CD4-positive, alpha-beta memory T cell (primary cell): ENCODE results near the gene ZBTB37. TPM values are rescaled to one million over a fixed set of nuclear protein-coding genes. Genes with fewer than 3 reads are reported as not detected.
"Not testable (repeated sequence)": the region's sequence is repeated elsewhere in the genome, so short reads cannot be mapped to it uniquely, and the experiment has no call there.

ENCODE experiments used
- CTCF ChIA-PET: fragments of 350-600 bp; sonication (Branson Sonifier 250); formaldehyde crosslinking; loops from one replicate; lab custom pipeline; 2021; ENCODE audit warnings: inconsistent platforms; ENCODE audit not compliant: partially characterized antibody; lab: Charles Lee
- POLR2A ChIA-PET: fragments of 350-600 bp; sonication (Branson Sonifier 250); formaldehyde crosslinking; loops from one replicate; lab custom pipeline; 2021; ENCODE audit not compliant: partially characterized antibody; lab: Charles Lee
- DNase-seq, 5 donors: peaks; one replicate each; pipeline versions ENCODE4 v3.0.0 to v3.0.0-alpha.2; 2020 to 2022; ENCODE audit warnings: mixed read lengths in 1 of 5
- H3K27ac ChIP-seq: one replicate; pipeline ENCODE4 v1.7.0; 2013; ENCODE audit warnings: low read depth, low read length
- H3K27me3 ChIP-seq: 2 replicates; pipeline ENCODE4 v1.7.0; 2013; ENCODE audit warnings: mild to moderate bottlenecking, low read length, moderate library complexity; ENCODE audit not compliant: insufficient read depth
- H3K36me3 ChIP-seq: 2 replicates; pipeline ENCODE4 v1.7.0; 2013; ENCODE audit warnings: mild to moderate bottlenecking, low read length, moderate library complexity; ENCODE audit not compliant: insufficient read depth
- H3K4me1 ChIP-seq: 2 replicates; pipeline ENCODE4 v1.7.0; 2013; ENCODE audit warnings: mild to moderate bottlenecking, low read length, moderate library complexity; ENCODE audit not compliant: insufficient read depth
- H3K4me3 ChIP-seq, 2 donors: one replicate each; pipeline ENCODE4 v1.7.0; 2013; ENCODE audit warnings: low read length in 2 of 2, mild to moderate bottlenecking in 1 of 2
- H3K9me3 ChIP-seq, 2 donors: one replicate each; pipeline ENCODE4 v1.7.0; 2013; ENCODE audit warnings: low read length in 2 of 2, control low read depth in 1 of 2; ENCODE audit not compliant: control insufficient read depth in 1 of 2
- H3K27ac Mint-ChIP-seq, 7 donors: one replicate each; pipeline ENCODE4 v1.8.0; 2020 to 2021; ENCODE audit warnings: mixed read lengths in 7 of 7, mild to moderate bottlenecking in 6 of 7, inconsistent platforms in 3 of 7, moderate library complexity in 3 of 7
- H3K27me3 Mint-ChIP-seq, 2 donors: one replicate each; pipeline ENCODE4 v1.8.0; 2020 to 2021; ENCODE audit warnings: mixed read lengths in 2 of 2
- H3K36me3 Mint-ChIP-seq, 2 donors: one replicate each; pipeline ENCODE4 v1.8.0; 2020 to 2021; ENCODE audit warnings: mixed read lengths in 2 of 2, inconsistent platforms in 1 of 2, mild to moderate bottlenecking in 1 of 2
- H3K4me1 Mint-ChIP-seq, 4 donors: one replicate each; pipeline ENCODE4 v1.8.0; 2020 to 2021; ENCODE audit warnings: mixed read lengths in 4 of 4, mild to moderate bottlenecking in 1 of 4
- H3K4me3 Mint-ChIP-seq, 8 donors: one replicate each; pipeline ENCODE4 v1.8.0; 2020 to 2021; ENCODE audit warnings: mixed read lengths in 8 of 8, mild to moderate bottlenecking in 7 of 8, moderate library complexity in 6 of 8, inconsistent platforms in 3 of 8
- H3K9me3 Mint-ChIP-seq, 8 donors: one replicate each; pipeline ENCODE4 v1.8.0; 2020 to 2021; ENCODE audit warnings: mixed read lengths in 8 of 8, mild to moderate bottlenecking in 5 of 8, inconsistent platforms in 3 of 8, moderate library complexity in 1 of 8
- intact Hi-C: fragments of 100-400 bp; cut with micrococcal nuclease; formaldehyde crosslinking; loops from one replicate; pipeline ENCODE4 v1.15.1; 2023
- polyA plus RNA-seq, 2 donors: library from polyadenylated mRNA; unstranded; fragments of 300-500 nt; fragmentation: Illumina TruSeq; gene quantifications; one replicate each; pipeline ENCODE4 v1.2.3, GENCODE V29; 2021
- total RNA-seq, 2 experiments: library from RNA; stranded (reverse); gene quantifications; one replicate each; pipeline ENCODE4 v1.2.3, GENCODE V29; 2021

Gene ZBTB37
- total and polyA plus RNA-seq, 4 experiments from 2014 or later, result 0.95 to 26.5 (median 13.2) TPM

DNA sequence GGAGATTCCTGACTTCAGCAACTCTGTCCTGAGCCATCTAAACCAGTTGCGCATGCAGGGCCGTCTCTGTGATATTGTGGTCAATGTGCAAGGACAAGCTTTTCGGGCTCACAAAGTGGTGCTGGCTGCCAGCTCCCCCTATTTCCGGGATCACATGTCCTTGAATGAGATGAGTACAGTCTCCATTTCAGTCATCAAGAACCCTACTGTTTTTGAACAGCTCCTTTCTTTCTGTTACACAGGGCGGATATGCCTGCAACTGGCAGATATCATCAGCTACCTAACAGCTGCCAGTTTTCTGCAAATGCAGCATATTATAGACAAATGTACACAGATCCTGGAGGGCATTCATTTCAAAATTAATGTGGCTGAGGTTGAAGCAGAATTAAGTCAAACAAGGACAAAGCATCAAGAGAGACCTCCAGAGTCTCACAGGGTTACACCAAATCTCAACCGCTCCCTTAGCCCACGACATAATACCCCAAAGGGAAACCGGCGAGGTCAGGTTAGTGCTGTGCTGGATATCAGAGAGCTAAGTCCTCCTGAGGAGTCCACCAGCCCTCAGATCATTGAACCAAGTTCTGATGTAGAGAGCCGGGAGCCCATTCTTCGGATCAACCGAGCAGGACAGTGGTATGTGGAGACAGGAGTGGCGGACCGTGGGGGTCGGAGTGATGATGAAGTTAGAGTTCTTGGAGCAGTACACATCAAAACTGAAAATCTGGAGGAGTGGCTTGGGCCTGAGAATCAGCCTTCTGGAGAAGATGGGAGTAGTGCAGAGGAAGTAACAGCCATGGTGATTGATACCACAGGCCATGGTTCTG, 2.3 kb downstream of the ZBTB37 start:
- Mint-ChIP-seq H3K36me3 (peaks cover 35 to 52% of the 10 kb centered on the region in 2 donors), H3K9me3 (peaks cover 0 to 8% (median 0%) of the 10 kb centered on the region in 8 donors), H3K27ac (peak overlapping the region; percentile 88 to 99 (median 97)), H3K4me1 (peaks cover 43 to 74% (median 51%) of the 10 kb centered on the region in 4 donors), H3K4me3 (peak overlapping the region; percentile 69 to 96 (median 77)), H3K27me3 (no peaks in the 10 kb centered on the region)
- H3K4me3 ChIP-seq, result peak overlapping the region in 1 of 2 donors; percentile 5
- ChIA-PET CTCF (interaction anchor here (1.1 to 1.2 kb wide), 4 partner anchors 19 to 1126 kb away, joined by 3 to 4 read pairs (median 3); partner anchors contain the start of gene DARS2), POLR2A (interaction anchor here (0.9 to 7.0 kb wide), 7 partner anchors 20 to 1153 kb away, joined by 3 to 81 read pairs (median 40); partner anchors contain the start of genes CACYBP, CENPL, DARS2 and KLHL20)
- H3K27ac ChIP-seq, result peak overlapping the region; percentile 89
- peaks cover 14% of the 10 kb centered on the region for H3K36me3 ChIP-seq
- DNase-seq, result peak; percentile 37 to 66 (median 46)
- no peaks in the 10 kb centered on the region for H3K27me3 ChIP-seq
- peaks cover 66% of the 10 kb centered on the region for H3K4me1 ChIP-seq
- intact Hi-C loops, result no loop called here
- H3K9me3 ChIP-seq, result no peaks in the 10 kb centered on the region

DNA sequence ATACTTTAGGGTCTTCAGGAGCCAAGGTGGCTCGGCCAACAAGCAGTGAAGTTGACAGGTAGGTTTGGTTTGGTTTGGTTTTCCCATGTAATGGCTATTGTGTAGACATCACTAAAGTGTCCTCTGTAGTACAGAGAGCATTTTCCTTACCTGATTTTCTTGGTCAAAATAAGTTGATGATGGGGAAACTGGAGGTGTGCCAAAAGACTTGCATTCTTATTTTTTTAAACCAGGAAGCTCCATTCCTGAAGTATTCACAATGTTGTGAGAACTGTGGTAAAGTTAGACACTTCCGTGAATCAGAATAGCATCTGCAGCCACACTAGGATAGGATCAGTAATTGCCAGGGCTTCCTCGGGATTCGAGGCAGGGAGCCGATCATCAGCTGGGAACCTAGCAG, 2.9 kb downstream of the ZBTB37 start:
- H3K4me1 Mint-ChIP-seq, result peaks cover 36 to 68% (median 45%) of the 10 kb centered on the region in 4 donors
- CTCF ChIA-PET, result interaction anchor here (1.1 to 1.2 kb wide), 3 partner anchors 47 to 1126 kb away, joined by 3 to 4 read pairs (median 3); partner anchors contain the start of gene DARS2

GRCh38 chr1:173871500-173871899, 3.3 kb downstream of the ZBTB37 start:
- H3K4me1 Mint-ChIP-seq, result peaks cover 32 to 64% (median 41%) of the 10 kb centered on the region in 4 donors
- peak overlapping the region; percentile 89 for H3K27ac ChIP-seq

More for the DNA sequence above, 2.9 kb downstream of the ZBTB37 start:
- POLR2A ChIA-PET, result interaction anchor here (1.7 to 7.0 kb wide), 2 partner anchors 155 to 395 kb away, joined by 4 to 56 read pairs; partner anchors contain the start of gene KLHL20
- DNase-seq, result no peak
- Histone ChIP-seq H3K27ac (peak overlapping the region; percentile 89), H3K36me3 (peaks cover 12% of the 10 kb centered on the region), H3K27me3 (no peaks in the 10 kb centered on the region), H3K9me3 (no peaks in the 10 kb centered on the region), H3K4me3 (peak overlapping the region in 1 of 2 donors; percentile 5), H3K4me1 (peaks cover 60% of the 10 kb centered on the region)
- Mint-ChIP-seq H3K9me3 (peaks cover 0 to 8% (median 0%) of the 10 kb centered on the region in 8 donors), H3K27ac (peak overlapping the region; percentile 88 to 99 (median 97)), H3K4me3 (peak overlapping the region in 7 of 8 donors; percentile 69 to 96 (median 78)), H3K36me3 (peaks cover 34 to 52% of the 10 kb centered on the region in 2 donors), H3K27me3 (no peaks in the 10 kb centered on the region)
- intact Hi-C loops, result no loop called here

DNA sequence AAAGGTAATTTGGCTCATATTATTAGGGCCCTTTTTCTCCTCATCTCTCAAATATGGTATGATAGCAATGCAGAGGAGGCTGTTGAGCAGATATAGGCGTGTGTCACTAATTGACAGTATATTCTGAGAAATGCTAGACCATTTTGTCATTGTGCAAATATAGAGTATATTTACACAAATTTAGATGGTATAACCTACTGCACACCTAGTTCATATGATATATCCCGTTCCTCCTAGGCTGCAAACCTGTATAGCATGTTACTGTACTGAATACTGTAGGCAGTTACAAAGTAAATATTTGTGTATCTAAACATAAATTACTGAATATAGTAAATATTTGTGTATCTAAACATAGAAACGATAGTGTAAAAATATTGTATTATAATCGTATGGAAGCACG, 8.6 kb downstream of the ZBTB37 start:
- POLR2A ChIA-PET, result no interaction called here
- Histone ChIP-seq H3K36me3 (peaks cover 5% of the 10 kb centered on the region), H3K27me3 (no peaks in the 10 kb centered on the region), H3K9me3 (no peaks in the 10 kb centered on the region), H3K4me3 (no peak overlapping the region), H3K4me1 (peaks cover 16% of the 10 kb centered on the region), H3K27ac (no peak overlapping the region)
- no peak overlapping the region for H3K4me3 Mint-ChIP-seq
- H3K27ac Mint-ChIP-seq, result peak overlapping the region in 1 of 7 donors; percentile 64
- DNase-seq, result no peak
- CTCF ChIA-PET, result interaction anchor here (1.4 kb wide), 1 partner anchor 11 kb away, joined by 3 read pairs; no protein-coding TSS in a partner anchor
- peaks cover 8 to 19% (median 12%) of the 10 kb centered on the region in 4 donors for H3K4me1 Mint-ChIP-seq
- H3K27me3 Mint-ChIP-seq, result no peaks in the 10 kb centered on the region
- intact Hi-C loops, result no loop called here
- no peaks in the 10 kb centered on the region for H3K9me3 Mint-ChIP-seq
- peaks cover 53 to 55% of the 10 kb centered on the region in 2 donors for H3K36me3 Mint-ChIP-seq

More at GRCh38 chr1:173871500-173871899, 3.3 kb downstream of the ZBTB37 start:
- Mint-ChIP-seq H3K4me3 (peak overlapping the region in 6 of 8 donors; percentile 7 to 96 (median 52)), H3K36me3 (peaks cover 31 to 52% of the 10 kb centered on the region in 2 donors), H3K27me3 (no peaks in the 10 kb centered on the region), H3K9me3 (peaks cover 0 to 8% (median 0%) of the 10 kb centered on the region in 8 donors), H3K27ac (peak overlapping the region; percentile 64 to 99 (median 95))
- H3K9me3 ChIP-seq, result no peaks in the 10 kb centered on the region
- ChIA-PET POLR2A (interaction anchor here (1.7 to 7.0 kb wide), 2 partner anchors 155 to 395 kb away, joined by 4 to 56 read pairs; partner anchors contain the start of gene KLHL20), CTCF (interaction anchor here (1.2 kb wide), 1 partner anchor 51 kb away, joined by 3 read pairs; no protein-coding TSS in a partner anchor)
- intact Hi-C loops, result no loop called here
- H3K27me3 ChIP-seq, result no peaks in the 10 kb centered on the region
- peaks cover 10% of the 10 kb centered on the region for H3K36me3 ChIP-seq
- no peak overlapping the region for H3K4me3 ChIP-seq
- DNase-seq, result no peak
- peaks cover 56% of the 10 kb centered on the region for H3K4me1 ChIP-seq

GRCh38 chr1:173878251-173878650, 10.1 kb downstream of the ZBTB37 start:
- Mint-ChIP-seq H3K4me3 (no peak overlapping the region), H3K36me3 (peaks cover 48 to 50% of the 10 kb centered on the region in 2 donors), H3K27ac (peak overlapping the region in 1 of 7 donors; percentile 6), H3K27me3 (no peaks in the 10 kb centered on the region), H3K9me3 (no peaks in the 10 kb centered on the region), H3K4me1 (peaks cover 2 to 9% (median 6%) of the 10 kb centered on the region in 4 donors)
- H3K4me3 ChIP-seq, result no peak overlapping the region
- DNase-seq, result no peak
- H3K27ac ChIP-seq, result no peak overlapping the region
- ChIA-PET POLR2A (interaction anchor here (1.0 to 1.2 kb wide), 2 partner anchors 9 to 10 kb away, joined by 3 read pairs; partner anchors contain the start of gene ZBTB37), CTCF (no interaction called here)
- H3K27me3 ChIP-seq, result no peaks in the 10 kb centered on the region
- intact Hi-C loops, result no loop called here
- H3K36me3 ChIP-seq, result peaks cover 5% of the 10 kb centered on the region
- no peaks in the 10 kb centered on the region for H3K9me3 ChIP-seq
- peaks cover 3% of the 10 kb centered on the region for H3K4me1 ChIP-seq

DNA sequence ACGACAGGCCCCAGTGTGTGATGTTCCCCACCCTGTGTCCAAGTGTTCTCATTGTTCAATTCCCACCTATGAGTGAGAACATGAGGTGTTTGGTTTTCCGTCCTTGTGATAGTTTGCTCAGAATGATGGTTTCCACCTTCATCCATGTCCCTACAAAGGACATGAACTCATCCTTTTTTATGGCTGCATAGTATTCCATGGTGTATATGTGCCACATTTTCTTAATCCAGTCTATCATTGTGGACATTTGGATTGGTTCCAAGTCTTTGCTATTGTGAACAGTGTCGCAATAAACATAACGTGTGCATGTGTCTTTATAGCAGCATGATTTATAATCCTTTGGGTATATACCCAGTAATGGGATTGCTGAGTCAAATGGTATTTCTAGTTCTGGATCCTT, 12.9 kb downstream of the ZBTB37 start:
- POLR2A ChIA-PET, H3K4me3 Mint-ChIP-seq, H3K4me1 Mint-ChIP-seq, CTCF ChIA-PET, H3K27ac ChIP-seq, DNase-seq, H3K27me3 ChIP-seq, H3K9me3 Mint-ChIP-seq, H3K4me1 ChIP-seq, H3K9me3 ChIP-seq, H3K27ac Mint-ChIP-seq, H3K36me3 ChIP-seq, intact Hi-C loops, H3K27me3 Mint-ChIP-seq, H3K4me3 ChIP-seq: not testable (repeated sequence)
- H3K36me3 Mint-ChIP-seq, result peaks cover 47 to 51% of the 10 kb centered on the region in 2 donors

GRCh38 chr1:173884701-173885100, 16.5 kb downstream of the ZBTB37 start:
- H3K4me3 Mint-ChIP-seq, result no peak overlapping the region
- Histone ChIP-seq H3K4me1 (no peaks in the 10 kb centered on the region), H3K27ac (no peak overlapping the region), H3K9me3 (no peaks in the 10 kb centered on the region), H3K36me3 (peaks cover 16% of the 10 kb centered on the region), H3K4me3 (no peak overlapping the region), H3K27me3 (no peaks in the 10 kb centered on the region)
- ChIA-PET CTCF (no interaction called here), POLR2A (no interaction called here)
- H3K27ac Mint-ChIP-seq, result no peak overlapping the region
- intact Hi-C loops, result no loop called here
- peaks cover 8 to 20% (median 12%) of the 10 kb centered on the region in 4 donors for H3K4me1 Mint-ChIP-seq
- no peaks in the 10 kb centered on the region for H3K27me3 Mint-ChIP-seq
- no peaks in the 10 kb centered on the region for H3K9me3 Mint-ChIP-seq
- peaks cover 45 to 50% of the 10 kb centered on the region in 2 donors for H3K36me3 Mint-ChIP-seq
- DNase-seq, result no peak
